ENCODE data around the gene IGSF21. TPM values are rescaled to one million over a fixed set of nuclear protein-coding genes. Genes with fewer than 3 reads are reported as not detected.

IGSF21 gene
- total and polyA plus RNA-seq, 12 donors: 0.18 to 16.4 (median 7.0) TPM

- no peak for DNase-seq
- Histone ChIP-seq H3K4me1 (replicated peaks in 1 of 2) (no peaks in the 10 kb centered on the region), H3K27me3 (no peaks in the 10 kb centered on the region), H3K9me3 (replicated peaks in 1 of 3) (no peaks in the 10 kb centered on the region), H3K36me3 (replicated peaks in 1 of 2) (no peaks in the 10 kb centered on the region), H3K4me3 (no peak overlapping the region), H3K27ac (no peak overlapping the region)
- TF ChIP-seq CTCF (IDR thresholded peaks at IDR 0.05) (no peak), POLR2A (IDR thresholded peaks at IDR 0.05) (no peak)
- 57 to 88% (median 67%) methylated on average over 4 to 8 of the region's 8 CpGs for WGBS, 4 donors
- intact Hi-C loops (cut with DNase I): loop anchor here (10.0 kb wide), 3 partner anchors 106 to 436 kb away; no protein-coding TSS in a partner anchor
Observed at GRCh38 chr1:18090636-18091035, 17.0 kb upstream of the IGSF21 start.

- WGBS, 4 donors: 40 to 47% (median 44%) methylated on average over 7 of the region's 7 CpGs
- Histone ChIP-seq H3K4me1 (replicated peaks in 1 of 2) (no peaks in the 10 kb centered on the region), H3K27me3 (no peaks in the 10 kb centered on the region), H3K4me3 (no peak overlapping the region), H3K27ac (no peak overlapping the region), H3K9me3 (replicated peaks in 1 of 3) (no peaks in the 10 kb centered on the region), H3K36me3 (replicated peaks in 1 of 2) (no peaks in the 10 kb centered on the region)
- TF ChIP-seq CTCF (IDR thresholded peaks at IDR 0.05): no peak
- no peak for TF ChIP-seq POLR2A (IDR thresholded peaks at IDR 0.05)
- DNase-seq: peak in 5 of 7 donors; percentile 39 to 72 (median 66)
- intact Hi-C loops (cut with DNase I): loop anchor here (10.0 kb wide), 3 partner anchors 107 to 437 kb away; no protein-coding TSS in a partner anchor
Observed at GRCh38 chr1:18091660-18092446, 15.7 kb upstream of the IGSF21 start.

- 58 to 100% (median 67%) methylated on average over 2 of the region's 2 CpGs for WGBS, 4 donors
- no peaks in the 10 kb centered on the region for H3K9me3 ChIP-seq (replicated peaks in 1 of 3)
- intact Hi-C loops (cut with DNase I): loop anchor here (10.0 kb wide), 3 partner anchors 108 to 438 kb away; no protein-coding TSS in a partner anchor
Observed at GRCh38 chr1:18093193-18093592, 14.4 kb upstream of the IGSF21 start.

More at GRCh38 chr1:18093193-18093592, 14.4 kb upstream of the IGSF21 start:
- H3K27ac ChIP-seq: no peak overlapping the region
- H3K4me1 ChIP-seq (replicated peaks in 1 of 2): no peaks in the 10 kb centered on the region
- no peaks in the 10 kb centered on the region for H3K27me3 ChIP-seq
- no peak for DNase-seq
- no peak overlapping the region for H3K4me3 ChIP-seq
- no peak for TF ChIP-seq CTCF (IDR thresholded peaks at IDR 0.05)
- TF ChIP-seq POLR2A (IDR thresholded peaks at IDR 0.05): no peak
- no peaks in the 10 kb centered on the region for H3K36me3 ChIP-seq (replicated peaks in 1 of 2)
